VCaP (cell line): ENCODE data around the gene C1QA.
A peak's percentile ranks its signal among the peaks of the same experiment; 100 is the strongest.
"Not testable (repeated sequence)": the region's sequence is repeated elsewhere in the genome, so short reads cannot be mapped to it uniquely, and the experiment has no call there.

Source experiments
- H3K27ac ChIP-seq: fragments of 450-650 bp; 2 replicates; pipeline ENCODE4 v1.5.1; 2017
- TF ChIP-seq, protein P1 (sequence below): fragments of 450-650 bp; conservative IDR thresholded peaks from 2 replicates; pipeline ENCODE4 v1.5.1; 2017; ENCODE audit warnings: mild to moderate bottlenecking, moderate library complexity

Gene C1QA

DNA sequence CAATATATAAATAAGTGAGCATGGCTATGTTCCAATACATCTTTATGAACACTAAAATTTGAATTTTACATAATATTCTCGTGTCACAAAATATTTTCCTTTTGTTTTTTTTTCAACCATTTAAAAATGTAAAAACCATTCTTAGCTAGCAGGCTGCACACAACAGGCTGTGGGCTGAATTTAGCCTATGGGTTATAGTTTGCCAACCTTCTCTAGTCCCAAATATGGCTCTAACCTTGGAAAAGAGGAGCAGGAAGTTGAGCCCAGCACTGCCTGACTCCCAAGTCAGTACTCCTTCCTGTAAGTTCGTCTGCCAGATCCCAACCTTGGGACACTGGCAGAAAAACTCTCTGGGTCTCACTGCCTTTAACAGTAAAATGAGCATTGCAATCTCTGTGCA, 30.0 kb downstream of the C1QA start:
- TF ChIP-seq, protein P1, sequence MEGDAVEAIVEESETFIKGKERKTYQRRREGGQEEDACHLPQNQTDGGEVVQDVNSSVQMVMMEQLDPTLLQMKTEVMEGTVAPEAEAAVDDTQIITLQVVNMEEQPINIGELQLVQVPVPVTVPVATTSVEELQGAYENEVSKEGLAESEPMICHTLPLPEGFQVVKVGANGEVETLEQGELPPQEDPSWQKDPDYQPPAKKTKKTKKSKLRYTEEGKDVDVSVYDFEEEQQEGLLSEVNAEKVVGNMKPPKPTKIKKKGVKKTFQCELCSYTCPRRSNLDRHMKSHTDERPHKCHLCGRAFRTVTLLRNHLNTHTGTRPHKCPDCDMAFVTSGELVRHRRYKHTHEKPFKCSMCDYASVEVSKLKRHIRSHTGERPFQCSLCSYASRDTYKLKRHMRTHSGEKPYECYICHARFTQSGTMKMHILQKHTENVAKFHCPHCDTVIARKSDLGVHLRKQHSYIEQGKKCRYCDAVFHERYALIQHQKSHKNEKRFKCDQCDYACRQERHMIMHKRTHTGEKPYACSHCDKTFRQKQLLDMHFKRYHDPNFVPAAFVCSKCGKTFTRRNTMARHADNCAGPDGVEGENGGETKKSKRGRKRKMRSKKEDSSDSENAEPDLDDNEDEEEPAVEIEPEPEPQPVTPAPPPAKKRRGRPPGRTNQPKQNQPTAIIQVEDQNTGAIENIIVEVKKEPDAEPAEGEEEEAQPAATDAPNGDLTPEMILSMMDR = no peak
- H3K27ac ChIP-seq = no peak overlapping the region

GRCh38 chr1:22668840-22669239, 32.4 kb downstream of the C1QA start:
- H3K27ac ChIP-seq = not testable (repeated sequence)

DNA sequence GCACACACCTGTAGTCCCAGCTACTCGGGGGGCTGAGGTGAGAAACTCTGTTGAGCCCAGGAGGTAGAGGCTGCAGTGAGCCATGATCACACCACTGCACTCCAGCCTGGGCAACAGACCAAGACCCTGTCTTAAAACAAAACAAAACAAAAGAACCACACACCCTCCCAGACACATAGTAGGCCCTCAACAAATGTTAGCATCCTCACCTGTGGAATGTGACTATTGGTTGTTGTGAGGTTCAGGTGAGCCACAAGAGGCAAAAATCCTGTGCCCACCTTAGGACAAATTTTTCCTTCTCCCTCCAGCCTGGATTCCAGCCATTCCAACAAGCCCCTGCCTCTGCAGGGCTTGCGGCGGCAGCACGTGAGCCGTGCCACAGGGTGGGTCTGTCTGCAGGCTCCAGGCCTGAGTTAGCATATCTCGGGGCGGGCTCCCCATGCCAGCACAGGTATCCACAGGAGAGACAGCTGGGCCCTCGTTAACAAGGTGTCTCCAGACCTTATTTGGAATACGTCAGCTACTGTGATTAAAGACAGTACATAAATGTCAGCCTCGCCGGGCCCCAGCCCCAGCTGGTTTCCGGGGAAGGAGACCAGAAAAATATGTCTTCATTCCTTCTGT, 34.0 kb downstream of the C1QA start:
- TF ChIP-seq, protein P1 = no peak
- H3K27ac ChIP-seq = no peak overlapping the region

DNA sequence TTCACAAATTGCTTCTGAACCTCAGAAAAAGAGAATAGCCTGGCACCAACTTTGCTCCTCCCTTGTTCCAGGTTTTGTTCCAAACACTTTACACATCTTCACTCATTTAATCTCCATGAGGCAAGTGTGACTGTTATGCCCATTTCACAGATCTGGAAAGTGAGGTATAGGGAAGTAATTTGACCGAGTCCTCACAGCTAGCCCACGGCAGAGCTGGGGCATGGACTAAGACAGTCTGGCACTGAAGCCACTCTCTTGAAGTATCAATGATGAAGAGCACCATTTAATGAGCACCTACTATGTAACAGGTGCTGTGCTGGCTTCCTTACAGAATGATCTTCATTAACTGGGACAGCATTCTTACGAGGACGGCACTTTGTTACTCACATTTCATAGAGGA, 35.6 kb downstream of the C1QA start:
- no peak overlapping the region for H3K27ac ChIP-seq
- TF ChIP-seq, protein P1 = no peak

GRCh38 chr1:22673486-22674409, 37.3 kb downstream of the C1QA start:
- TF ChIP-seq, protein P1 = peak; percentile 87

GRCh38 chr1:22674410-22674749, 38.0 kb downstream of the C1QA start:
- TF ChIP-seq, protein P1 = peak; percentile 40

More at GRCh38 chr1:22673486-22674409, 37.3 kb downstream of the C1QA start:
- H3K27ac ChIP-seq = no peak overlapping the region

DNA sequence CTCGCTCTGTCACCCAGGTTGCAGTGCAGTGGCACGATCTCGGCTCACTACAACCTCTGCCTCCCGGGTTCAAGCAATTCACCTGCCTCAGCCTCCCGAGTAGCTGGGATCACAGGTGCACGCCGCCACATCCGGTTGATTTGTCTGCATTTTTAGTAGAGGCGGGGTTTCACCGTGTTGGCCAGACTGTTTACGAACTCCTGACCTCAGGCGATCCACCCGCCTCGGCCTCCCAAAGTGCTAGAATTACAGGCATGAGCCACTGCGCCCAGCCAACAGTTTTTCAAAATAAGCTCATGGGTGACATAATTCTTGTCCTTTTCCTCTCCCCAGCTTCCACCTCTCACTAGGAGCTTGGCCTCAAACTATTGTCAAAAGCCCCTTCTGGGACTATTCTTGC, 39.7 kb downstream of the C1QA start:
- not testable (repeated sequence) for H3K27ac ChIP-seq

More at GRCh38 chr1:22674410-22674749, 38.0 kb downstream of the C1QA start:
- no peak overlapping the region for H3K27ac ChIP-seq

DNA sequence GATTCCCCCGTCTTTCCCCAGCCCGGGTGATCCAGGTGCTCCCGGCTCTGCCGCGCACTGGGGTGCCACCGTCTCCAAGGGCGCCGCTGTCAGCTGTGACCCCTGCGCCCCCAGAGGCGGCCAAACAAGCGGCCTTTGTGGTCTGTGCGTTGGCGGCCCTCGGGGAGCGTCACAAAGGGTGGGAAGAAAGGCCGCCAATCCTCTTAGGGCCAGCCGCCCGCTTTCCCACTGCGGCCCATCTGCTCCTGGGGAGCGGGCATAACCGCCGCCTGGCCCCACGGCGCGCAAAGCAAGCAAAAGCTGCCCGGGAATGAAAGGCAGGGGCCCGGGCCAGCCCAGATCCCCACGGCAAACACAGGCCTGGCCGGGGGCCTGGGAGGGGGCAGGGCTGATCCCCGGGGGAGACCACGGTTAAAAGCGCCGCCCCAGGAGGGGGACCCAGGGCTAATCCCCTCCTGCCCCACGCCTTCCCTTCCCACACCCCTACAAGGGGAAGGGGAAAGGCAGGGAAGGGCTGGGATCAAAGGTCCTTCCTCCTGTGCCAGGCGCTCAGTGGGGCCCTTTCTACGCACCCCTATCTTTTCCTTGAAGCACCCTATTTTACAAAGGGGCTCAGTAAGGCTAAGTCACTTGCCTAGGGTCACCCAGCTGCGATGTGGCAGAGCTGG, 40.6 kb downstream of the C1QA start:
- TF ChIP-seq, protein P1 = no peak
- H3K27ac ChIP-seq = no peak overlapping the region
